Omental fat pad (tissue), 4 donors: Measurements from ENCODE around the gene PA2G4. TPM values are rescaled to one million over a fixed set of nuclear protein-coding genes. Genes with fewer than 3 reads are reported as not detected.

ENCODE experiments used
- ATAC-seq: fragments of 150-250 bp; one replicate; pipeline ENCODE4 v1.9.1; 2016; ENCODE audit warnings: mild to moderate bottlenecking, moderate library complexity; ENCODE audit not compliant: low FRiP score
- DNase-seq: peaks from one replicate; pipeline ENCODE4 v3.0.0-alpha.2; 2019; ENCODE audit warnings: low spot score
- total RNA-seq, 4 donors: library from RNA; depleted of rRNA; stranded (reverse); fragments of >200 nt; gene quantifications; one replicate each; pipeline ENCODE4 v1.1.0, GENCODE V29; 2016
- TF ChIP-seq, protein P1 (sequence below), 3 donors: fragments of 450-650 bp; IDR thresholded peaks; one replicate each; pipeline ENCODE4 v1.5.1; 2016 to 2017; ENCODE audit warnings: antibody characterized with exemption in 3 of 3, mild to moderate bottlenecking in 3 of 3, moderate library complexity in 2 of 3

The PA2G4 gene
- total RNA-seq, 4 donors from 2014 or later, result 90.2 to 232 (median 119) TPM

DNA sequence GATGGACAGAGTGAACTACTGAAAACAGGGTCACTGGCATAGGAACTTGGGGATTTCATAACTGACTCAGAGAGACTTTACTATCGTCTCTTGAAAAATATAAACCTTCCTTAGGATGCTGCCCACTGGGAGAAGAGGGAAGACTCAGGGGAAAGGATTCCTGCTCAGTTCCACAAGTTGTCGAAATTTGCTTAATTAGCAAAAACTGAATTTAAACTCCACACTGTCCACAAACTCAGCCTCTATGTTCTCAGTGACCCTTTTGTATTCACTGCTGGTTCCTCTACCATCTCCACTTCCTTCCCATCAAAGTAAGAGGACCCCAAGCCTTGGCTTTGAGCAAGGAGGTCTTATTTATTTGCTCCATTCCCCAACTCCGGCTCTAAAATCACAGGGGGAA, 40.9 kb downstream of the PA2G4 start:
- TF ChIP-seq, protein P1, sequence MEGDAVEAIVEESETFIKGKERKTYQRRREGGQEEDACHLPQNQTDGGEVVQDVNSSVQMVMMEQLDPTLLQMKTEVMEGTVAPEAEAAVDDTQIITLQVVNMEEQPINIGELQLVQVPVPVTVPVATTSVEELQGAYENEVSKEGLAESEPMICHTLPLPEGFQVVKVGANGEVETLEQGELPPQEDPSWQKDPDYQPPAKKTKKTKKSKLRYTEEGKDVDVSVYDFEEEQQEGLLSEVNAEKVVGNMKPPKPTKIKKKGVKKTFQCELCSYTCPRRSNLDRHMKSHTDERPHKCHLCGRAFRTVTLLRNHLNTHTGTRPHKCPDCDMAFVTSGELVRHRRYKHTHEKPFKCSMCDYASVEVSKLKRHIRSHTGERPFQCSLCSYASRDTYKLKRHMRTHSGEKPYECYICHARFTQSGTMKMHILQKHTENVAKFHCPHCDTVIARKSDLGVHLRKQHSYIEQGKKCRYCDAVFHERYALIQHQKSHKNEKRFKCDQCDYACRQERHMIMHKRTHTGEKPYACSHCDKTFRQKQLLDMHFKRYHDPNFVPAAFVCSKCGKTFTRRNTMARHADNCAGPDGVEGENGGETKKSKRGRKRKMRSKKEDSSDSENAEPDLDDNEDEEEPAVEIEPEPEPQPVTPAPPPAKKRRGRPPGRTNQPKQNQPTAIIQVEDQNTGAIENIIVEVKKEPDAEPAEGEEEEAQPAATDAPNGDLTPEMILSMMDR (IDR thresholded peaks at IDR 0.05), result no peak
- ATAC-seq, result no peak

DNA sequence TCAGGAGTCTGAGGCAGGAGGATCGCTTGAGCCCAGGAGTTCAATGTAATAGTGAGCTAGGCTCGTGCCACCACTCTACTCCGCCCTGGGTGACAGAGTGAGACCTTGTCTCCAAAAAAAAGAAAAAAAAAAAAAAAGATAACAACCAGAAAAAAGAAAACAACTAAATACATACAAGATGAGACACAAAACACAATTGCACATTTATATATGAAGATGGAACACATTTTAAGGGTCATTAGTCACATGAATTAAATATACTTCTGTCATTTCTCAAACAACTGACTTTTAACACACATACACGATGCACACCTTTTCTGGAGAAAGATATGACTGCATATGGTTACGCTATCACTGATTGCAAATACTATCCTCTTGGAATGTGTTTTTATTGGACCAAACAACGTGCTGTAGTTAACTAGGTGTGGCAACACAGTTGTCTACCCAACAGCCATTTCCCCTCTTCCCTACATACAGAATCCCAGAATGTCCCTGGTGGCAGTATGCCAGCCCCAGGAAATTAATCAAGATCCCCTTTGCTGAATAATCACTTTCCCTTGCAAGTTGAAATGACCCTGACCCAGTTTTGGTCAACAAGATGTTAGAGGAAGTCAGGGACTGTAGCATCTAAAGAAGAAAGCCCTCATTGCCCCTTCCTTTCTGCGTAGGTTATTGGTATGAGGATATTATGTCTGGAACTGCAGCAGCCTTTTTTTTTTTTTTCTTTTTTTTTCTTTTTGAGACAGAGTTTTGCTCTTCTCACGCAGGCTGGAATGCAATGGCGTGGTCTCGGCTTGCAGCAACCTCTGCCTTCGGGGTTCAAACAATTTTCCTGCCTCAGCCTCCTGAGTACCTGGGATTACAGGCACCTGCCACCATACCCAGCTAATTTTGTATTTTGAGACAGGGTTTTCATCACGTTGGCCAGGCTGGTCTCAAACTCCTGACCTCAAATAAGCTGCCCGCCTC, 42.4 kb downstream of the PA2G4 start:
- ATAC-seq (peak; percentile 17), DNase-seq (no peak)
- TF ChIP-seq, protein P1 (IDR thresholded peaks at IDR 0.05), result no peak

More for the DNA sequence above, 40.9 kb downstream of the PA2G4 start:
- no peak for DNase-seq

DNA sequence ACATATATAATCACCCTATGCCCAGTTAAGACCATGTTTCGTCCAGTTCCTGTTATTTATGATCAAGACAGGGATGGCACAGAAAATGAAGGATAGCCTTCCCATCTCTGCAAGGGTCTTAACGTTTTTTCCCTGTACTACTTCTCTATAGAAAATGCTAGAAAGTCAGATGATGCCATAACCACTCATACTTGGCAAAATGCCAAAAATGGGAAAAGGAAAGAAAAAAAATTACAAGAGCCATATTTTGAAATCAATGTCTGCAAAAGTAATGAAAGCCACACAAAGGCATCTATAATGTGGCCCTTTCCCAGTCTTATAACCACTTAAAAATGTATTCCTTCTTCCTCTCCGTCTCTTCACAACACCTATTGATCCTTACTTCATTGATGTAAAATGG, 46.2 kb downstream of the PA2G4 start:
- ATAC-seq (no peak), DNase-seq (no peak)
- TF ChIP-seq, protein P1 (IDR thresholded peaks at IDR 0.05), result no peak

DNA sequence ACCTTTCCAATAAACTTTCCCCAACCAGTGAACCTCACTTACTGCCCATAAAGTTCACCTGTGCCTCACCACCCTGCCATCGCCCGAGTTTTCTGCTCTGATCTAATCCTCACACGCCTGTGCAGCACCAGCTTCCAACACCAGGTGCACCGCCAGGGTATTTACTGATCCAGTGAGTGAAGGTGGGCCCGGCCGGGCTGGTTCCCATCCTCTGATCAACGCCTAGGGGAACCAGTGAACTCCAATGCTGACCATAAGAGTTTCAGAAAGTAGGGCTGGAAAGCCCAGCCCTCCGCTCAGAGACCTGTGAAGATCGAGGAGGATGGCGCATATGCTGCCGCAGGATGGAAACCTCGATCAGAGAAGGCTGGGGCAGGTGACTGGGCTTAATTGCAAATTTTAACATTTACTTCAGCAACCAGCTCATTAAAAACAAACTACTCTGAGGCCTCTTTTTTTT, 47.3 kb downstream of the PA2G4 start:
- TF ChIP-seq, protein P1 (IDR thresholded peaks at IDR 0.05), result no peak
- peak; percentile 53 for DNase-seq
- peak; percentile 52 for ATAC-seq

DNA sequence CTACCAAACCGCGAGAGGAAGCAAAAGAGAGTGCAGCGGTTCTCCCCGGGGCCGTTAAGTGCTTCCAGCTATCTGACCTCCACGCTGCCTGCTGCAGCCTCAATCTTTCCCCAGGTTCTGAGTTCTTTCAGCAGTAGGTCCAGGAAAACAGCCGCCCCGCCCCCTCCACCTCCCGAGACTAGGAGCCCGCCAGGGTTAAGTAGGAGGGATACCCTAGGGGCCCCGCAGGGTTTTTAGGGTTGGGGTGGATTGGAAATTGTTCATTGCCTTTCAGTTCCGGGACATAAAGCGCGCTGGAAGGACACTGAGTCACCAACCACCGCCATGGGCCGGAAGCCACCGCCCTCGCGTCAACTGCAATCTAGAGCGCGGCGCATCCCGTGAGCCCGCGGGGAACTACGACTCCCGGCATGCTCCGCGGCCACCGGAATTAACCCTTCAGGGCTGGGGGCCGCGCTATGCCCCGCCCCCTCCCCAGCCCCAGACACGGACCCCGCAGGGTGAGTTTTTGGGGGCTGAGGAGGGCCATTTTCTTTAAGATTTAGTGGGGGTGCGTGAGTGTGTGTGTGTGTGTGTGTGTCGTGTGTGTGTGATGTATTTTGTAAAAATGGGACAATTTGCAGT, 47.9 kb downstream of the PA2G4 start, which contains the start of gene MYL6B:
Gene MYL6B, plus strand, starts transcription at position 456 of the 624 bp plus-strand sequence. CDS start 1,332 bp downstream, outside the sequence.
- ATAC-seq, result peak; percentile 89
- peak; percentile 78 for DNase-seq

DNA sequence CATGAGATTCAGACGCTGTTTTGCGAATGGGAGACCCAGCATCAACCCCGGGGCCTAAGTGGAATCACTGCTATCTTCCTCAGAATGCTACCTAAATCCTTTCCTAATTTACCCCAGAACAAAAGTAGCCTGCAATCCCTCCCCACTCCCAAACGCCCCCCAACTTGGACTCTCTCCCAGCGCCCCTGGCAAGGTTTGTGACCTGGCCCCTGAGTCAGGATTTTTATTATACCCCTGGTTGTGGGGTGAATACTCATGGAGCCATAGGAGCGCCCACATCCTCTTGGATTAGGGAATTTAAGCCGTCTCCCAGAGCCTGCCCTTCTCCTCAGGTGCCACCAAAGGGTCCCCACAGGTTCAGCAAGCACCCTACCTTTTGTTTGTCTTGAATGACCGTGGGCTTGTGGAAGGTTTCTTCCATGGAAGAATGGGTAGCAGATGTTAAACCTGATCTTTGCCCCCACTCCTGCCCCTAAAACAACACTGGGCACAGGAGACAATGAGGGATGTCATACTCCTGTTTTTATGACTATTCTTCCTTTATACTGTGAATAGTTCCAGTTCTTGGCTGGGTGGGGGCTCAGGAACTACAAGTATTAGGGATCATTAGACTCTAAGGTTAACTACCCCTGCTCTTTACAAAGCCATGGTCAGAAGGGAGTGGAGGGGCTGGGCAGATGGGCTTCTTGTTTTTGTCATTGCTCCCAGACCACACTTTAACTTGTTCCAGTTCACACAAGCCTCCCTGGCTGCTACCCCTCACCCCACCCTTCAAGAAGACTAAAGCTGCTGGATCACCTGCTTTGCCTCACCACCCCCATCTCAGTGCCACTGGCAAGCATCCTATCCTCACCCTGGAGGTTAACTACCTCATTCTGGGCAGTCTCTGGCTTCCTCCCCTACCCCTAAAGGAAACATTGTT, 48.7 kb downstream of the PA2G4 start:
- DNase-seq (no peak), ATAC-seq (no peak)
- TF ChIP-seq, protein P1 (IDR thresholded peaks at IDR 0.05), result no peak

More for the DNA sequence above, 47.9 kb downstream of the PA2G4 start, which contains the start of gene MYL6B:
- TF ChIP-seq, protein P1 (IDR thresholded peaks at IDR 0.05), result no peak
